Ishikawa (cell line): ENCODE results near the gene MYL12B.

Experiments used
- CEBPB ChIP-seq: IDR thresholded peaks from 2 replicates; pipeline ENCODE4 v1.6.1; 2012
- CREB1 ChIP-seq: IDR thresholded peaks from 2 replicates; pipeline ENCODE4 v1.6.1; 2012; ENCODE audit warnings: low read depth
- EGR1 ChIP-seq: IDR thresholded peaks from 2 replicates; pipeline ENCODE4 v1.6.1; 2012
- EP300 ChIP-seq: IDR thresholded peaks from 2 replicates; pipeline ENCODE4 v1.6.1; 2012; ENCODE audit warnings: borderline replicate concordance
- FOXM1 ChIP-seq: IDR thresholded peaks from 2 replicates; pipeline ENCODE4 v1.6.1; 2012; ENCODE audit warnings: low read depth, borderline replicate concordance
- MAX ChIP-seq: IDR thresholded peaks from 2 replicates; pipeline ENCODE4 v1.6.1; 2012
- RAD21 ChIP-seq: IDR thresholded peaks from 2 replicates; pipeline ENCODE4 v1.6.1; 2012; ENCODE audit warnings: low read depth
- REST ChIP-seq: IDR thresholded peaks from 2 replicates; pipeline ENCODE4 v1.6.1; 2012; ENCODE audit warnings: low read depth, mild to moderate bottlenecking
- TAF1 ChIP-seq: IDR thresholded peaks from 2 replicates; pipeline ENCODE4 v1.6.1; 2012; ENCODE audit warnings: low read depth, mild to moderate bottlenecking
- TCF12 ChIP-seq: IDR thresholded peaks from 2 replicates; pipeline ENCODE4 v1.6.1; 2012; ENCODE audit warnings: low read depth
- USF1 ChIP-seq: IDR thresholded peaks from 2 replicates; pipeline ENCODE4 v1.6.1; 2012
- YY1 ChIP-seq: IDR thresholded peaks from 2 replicates; pipeline ENCODE4 v1.6.1; 2012; ENCODE audit warnings: low read depth

GRCh38 chr18:3263132-3263700 is 1.3 kb downstream of the MYL12B start:
- TF ChIP-seq CEBPB (no peak), RAD21 (no peak), FOXM1 (no peak), TCF12 (no peak), YY1 (no peak), MAX (no peak), USF1 (no peak), EP300 (no peak), CREB1 (no peak), EGR1 (no peak), REST (no peak), TAF1 (no peak)
